ENCODE results near the gene IGF2BP2. TPM values are rescaled to one million over a fixed set of nuclear protein-coding genes. Genes with fewer than 3 reads are reported as not detected.

The IGF2BP2 gene
- total RNA-seq, 4 donors from 2014 or later = 29.3 to 49.8 (median 41.8) TPM

GRCh38 chr3:185657691-185658503, 166.9 kb downstream of the IGF2BP2 start:
- Histone ChIP-seq H3K27me3 (no peaks in the 10 kb centered on the region), H3K9me3 (no peaks in the 10 kb centered on the region), H3K4me1 (peaks cover 5 to 69% (median 51%) of the 10 kb centered on the region in 4 donors), H3K27ac (peak overlapping the region; percentile 72 to 99 (median 94)), H3K4me3 (no peak overlapping the region), H3K36me3 (peaks cover 0 to 5% (median 0%) of the 10 kb centered on the region in 3 donors)
- no peak for DNase-seq (ENCODE audit: low spot score in 2 of 2)
- no peak for TF ChIP-seq CTCF (IDR thresholded peaks at IDR 0.05)
- no peak for TF ChIP-seq EP300 (IDR thresholded peaks at IDR 0.05)
- no peak for TF ChIP-seq POLR2A (IDR thresholded peaks at IDR 0.05)
- 79 to 83% methylated on average over 14 to 15 of the region's 15 CpGs for WGBS, 2 donors

GRCh38 chr3:185657211-185657610, 167.6 kb downstream of the IGF2BP2 start:
- peaks cover 5 to 69% (median 51%) of the 10 kb centered on the region in 4 donors for H3K4me1 ChIP-seq
- DNase-seq (ENCODE audit: low spot score in 2 of 2) = no peak
- H3K36me3 ChIP-seq = peaks cover 0 to 6% (median 0%) of the 10 kb centered on the region in 3 donors
- H3K4me3 ChIP-seq = no peak overlapping the region
- peak overlapping the region; percentile 72 to 99 (median 94) for H3K27ac ChIP-seq
- WGBS, 2 donors = 94 to 97% methylated on average over 11 to 12 of the region's 12 CpGs
- H3K27me3 ChIP-seq = no peaks in the 10 kb centered on the region
- TF ChIP-seq CTCF (IDR thresholded peaks at IDR 0.05) (no peak), EP300 (IDR thresholded peaks at IDR 0.05) (no peak), POLR2A (IDR thresholded peaks at IDR 0.05) (no peak)
- no peaks in the 10 kb centered on the region for H3K9me3 ChIP-seq

- WGBS, 2 donors = 19 to 26% methylated on average over 8 of the region's 8 CpGs
- peak overlapping the region; percentile 72 to 99 (median 94) for H3K27ac ChIP-seq
Measured at GRCh38 chr3:185656321-185656840, 168.5 kb downstream of the IGF2BP2 start.

GRCh38 chr3:185655426-185656320, 169.2 kb downstream of the IGF2BP2 start:
- peak overlapping the region; percentile 72 to 99 (median 94) for H3K27ac ChIP-seq
- 75 to 81% methylated on average over 12 of the region's 12 CpGs for WGBS, 2 donors
- no peaks in the 10 kb centered on the region for H3K27me3 ChIP-seq
- H3K9me3 ChIP-seq = no peaks in the 10 kb centered on the region
- H3K4me1 ChIP-seq = peaks cover 5 to 69% (median 47%) of the 10 kb centered on the region in 4 donors
- TF ChIP-seq EP300 (IDR thresholded peaks at IDR 0.05) (no peak), POLR2A (IDR thresholded peaks at IDR 0.05) (no peak), CTCF (IDR thresholded peaks at IDR 0.05) (no peak)
- DNase-seq (ENCODE audit: low spot score in 2 of 2) = no peak
- H3K4me3 ChIP-seq = no peak overlapping the region
- peaks cover 0 to 16% (median 0%) of the 10 kb centered on the region in 3 donors for H3K36me3 ChIP-seq

More at GRCh38 chr3:185656321-185656840, 168.5 kb downstream of the IGF2BP2 start:
- DNase-seq (ENCODE audit: low spot score in 2 of 2) = peak; percentile 60 to 76
- Histone ChIP-seq H3K4me1 (peaks cover 5 to 69% (median 51%) of the 10 kb centered on the region in 4 donors), H3K9me3 (no peaks in the 10 kb centered on the region), H3K27me3 (no peaks in the 10 kb centered on the region), H3K4me3 (no peak overlapping the region), H3K36me3 (peaks cover 0 to 12% (median 0%) of the 10 kb centered on the region in 3 donors)
- peak; percentile 58 to 64 for TF ChIP-seq POLR2A (IDR thresholded peaks at IDR 0.05)
- TF ChIP-seq CTCF (IDR thresholded peaks at IDR 0.05) = no peak
- peak; percentile 98 to 99 for TF ChIP-seq EP300 (IDR thresholded peaks at IDR 0.05)
